D341Med (cell line): ENCODE measurements around the gene ILKAP.
A peak's percentile ranks its signal among the peaks of the same experiment; 100 is the strongest.

Experiments used
- DNase-seq: peaks from one replicate; pipeline ENCODE4 v3.0.0; 2012; ENCODE audit warnings: low spot score

ILKAP gene

GRCh38 chr2:238203094-238203972 lies at the start of gene ILKAP:
ILKAP (minus strand) TSS chr2:238203695; CDS start chr2:238203553, 142 bp downstream.
- DNase-seq = peak; percentile 100

- no peak for DNase-seq
These were observed 49.5 kb upstream of the ILKAP start for GRCh38 chr2:238252766-238253630.

- DNase-seq = no peak
These were observed 48.5 kb upstream of the ILKAP start for GRCh38 chr2:238251986-238252385.

- DNase-seq = no peak
These were observed 47.8 kb upstream of the ILKAP start for GRCh38 chr2:238251331-238251730.

- DNase-seq = no peak
These were observed 47.4 kb upstream of the ILKAP start for GRCh38 chr2:238250896-238251295.

GRCh38 chr2:238247841-238248453 lies 44.5 kb upstream of the ILKAP start:
- DNase-seq = no peak

GRCh38 chr2:238247002-238247822 lies 43.7 kb upstream of the ILKAP start:
- peak; percentile 66 for DNase-seq

GRCh38 chr2:238244151-238244550 lies 40.7 kb upstream of the ILKAP start:
- no peak for DNase-seq

- DNase-seq = no peak
These were observed 40.1 kb upstream of the ILKAP start for GRCh38 chr2:238243496-238244076.

- DNase-seq = peak; percentile 53
These were observed 39.4 kb upstream of the ILKAP start for GRCh38 chr2:238242731-238243495.

GRCh38 chr2:238241970-238242369 lies 38.5 kb upstream of the ILKAP start:
- no peak for DNase-seq

GRCh38 chr2:238240757-238241711 lies 37.5 kb upstream of the ILKAP start:
- peak; percentile 86 for DNase-seq

- DNase-seq = peak; percentile 96
These were observed 36.6 kb upstream of the ILKAP start, which contains the start of gene HES6 for GRCh38 chr2:238239863-238240756. HES6 (minus strand) TSS chr2:238240038; CDS start chr2:238239905, 133 bp downstream.

GRCh38 chr2:238239543-238239862 lies 36.0 kb upstream of the ILKAP start:
- no peak for DNase-seq

GRCh38 chr2:238238766-238239542 lies 35.5 kb upstream of the ILKAP start:
- DNase-seq = peak; percentile 58

- DNase-seq = no peak
These were observed 34.8 kb upstream of the ILKAP start for GRCh38 chr2:238238311-238238765.

GRCh38 chr2:238237431-238238135 lies 34.1 kb upstream of the ILKAP start:
- DNase-seq = peak; percentile 9
